Urothelium cell line (cell line): Measurements from ENCODE around the gene PTHLH.

ENCODE experiments used
- DNase-seq: peaks from one replicate; pipeline ENCODE4 v3.0.0; 2011; ENCODE audit warnings: low spot score, mixed read lengths
- FAIRE-seq: peaks from 2 replicates; lab custom pipeline; 2011; peaks lifted over from hg19 to GRCh38; lab: Jason Lieb, UNC

Gene PTHLH

DNA sequence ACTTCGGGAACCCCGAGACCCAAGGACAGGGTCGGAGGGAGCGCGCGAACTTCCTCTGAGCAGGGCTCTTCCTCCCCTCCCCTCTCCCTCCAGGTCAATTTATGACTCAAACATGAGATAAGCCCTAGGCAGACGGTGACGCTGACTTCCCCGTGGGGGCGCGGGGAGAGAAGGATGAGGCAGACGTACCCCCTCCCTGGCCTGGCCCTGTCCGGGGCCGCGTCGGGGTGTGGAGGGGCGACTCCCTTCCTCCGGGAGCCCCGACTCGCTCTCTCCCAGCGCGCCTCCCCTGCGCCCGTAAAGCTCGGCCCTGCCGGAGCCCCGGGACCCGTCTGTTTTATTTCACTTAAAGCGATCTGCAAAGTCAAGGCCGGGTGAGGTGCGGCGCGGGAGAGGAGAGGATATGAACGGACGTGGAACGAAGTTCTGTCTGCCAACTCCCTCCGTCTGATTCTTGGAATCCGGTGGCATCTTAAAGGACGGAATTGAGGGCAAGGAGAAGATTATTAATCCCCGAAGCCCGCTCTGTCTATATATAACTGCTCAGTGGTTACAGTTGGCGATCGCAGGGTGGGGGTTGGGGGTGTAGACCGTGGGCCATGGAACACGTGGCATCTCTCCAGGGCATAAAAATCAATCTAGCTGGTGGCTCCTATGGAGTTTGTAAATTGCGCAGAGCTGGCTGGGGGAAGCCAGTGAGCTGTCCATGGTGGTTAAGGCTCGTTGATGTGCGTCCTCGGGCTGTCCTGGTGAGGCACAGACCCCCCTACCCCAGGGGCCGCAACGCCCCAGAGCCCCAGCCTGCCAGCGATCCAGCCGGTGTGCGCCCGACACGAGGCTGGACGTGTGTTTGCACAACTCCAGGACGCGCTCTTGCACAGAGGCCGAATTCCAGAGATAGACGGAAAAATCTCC lies 2.9 kb upstream of the PTHLH start:
- no peak for DNase-seq
- FAIRE-seq: no peak

DNA sequence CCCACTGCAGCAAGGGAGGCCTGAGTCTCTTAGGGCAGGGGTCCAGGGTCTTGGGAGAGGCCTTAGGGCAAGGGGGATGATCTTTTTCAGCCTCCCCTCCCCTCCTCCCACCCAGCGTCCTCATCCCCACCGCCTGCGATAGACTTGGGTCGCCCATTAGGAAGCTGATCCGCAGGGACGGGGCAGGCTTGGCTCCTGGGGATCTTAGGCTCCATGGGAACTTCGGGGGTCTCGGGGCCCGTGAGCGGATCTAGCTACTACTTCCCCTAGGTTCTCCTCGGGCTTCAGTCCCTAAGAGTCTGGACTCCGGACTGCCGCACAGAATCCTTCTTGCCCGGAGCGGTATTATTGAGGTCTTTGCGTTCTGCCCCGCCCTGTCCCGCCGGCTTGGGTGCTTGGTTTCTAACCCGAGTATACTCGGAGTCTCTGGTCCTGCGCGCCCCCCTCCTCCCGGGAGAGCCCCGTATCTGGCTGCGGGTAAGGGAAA lies 2.2 kb upstream of the PTHLH start:
- FAIRE-seq (no peak), DNase-seq (no peak)

DNA sequence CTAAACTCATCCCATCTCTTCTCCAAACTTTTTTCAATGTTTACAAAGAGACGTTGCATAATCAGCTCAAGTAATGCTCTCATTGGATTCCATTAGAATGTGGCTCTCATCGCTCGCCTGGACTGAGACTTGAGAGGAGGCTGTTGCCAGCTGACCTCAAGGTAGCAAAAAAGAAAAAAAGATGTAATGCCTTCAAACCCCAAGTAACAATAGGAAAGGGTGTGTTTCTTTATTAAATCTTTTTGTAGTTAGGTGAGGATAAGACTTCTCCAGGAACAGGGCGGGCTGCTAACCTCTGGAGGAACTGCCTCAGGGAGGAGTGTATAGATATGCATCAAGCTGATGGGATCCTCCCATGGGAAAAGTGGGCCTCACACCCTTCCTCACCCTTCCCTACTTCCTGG lies 956 bp upstream of the PTHLH start:
- no peak for DNase-seq
- no peak for FAIRE-seq

DNA sequence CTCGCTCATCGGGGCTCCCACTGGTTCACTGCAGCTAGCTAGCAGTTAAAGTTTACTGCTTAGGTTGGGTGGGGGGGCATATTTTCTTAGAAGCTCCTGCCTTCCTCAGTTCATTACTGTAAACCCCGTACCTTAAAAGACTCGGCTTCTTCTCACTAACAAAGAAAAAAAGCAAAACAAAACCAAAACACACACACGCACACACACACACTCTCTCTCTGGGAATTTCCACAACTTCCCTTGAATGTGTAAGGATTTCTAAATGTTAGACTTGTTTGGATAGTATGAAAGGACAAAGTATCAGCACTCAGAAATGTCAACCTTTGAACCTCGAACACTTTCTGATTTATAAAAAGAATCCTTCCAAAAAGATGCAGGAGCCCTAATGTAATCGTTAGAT lies 927 bp downstream of the PTHLH start:
- FAIRE-seq (no peak), DNase-seq (no peak)

DNA sequence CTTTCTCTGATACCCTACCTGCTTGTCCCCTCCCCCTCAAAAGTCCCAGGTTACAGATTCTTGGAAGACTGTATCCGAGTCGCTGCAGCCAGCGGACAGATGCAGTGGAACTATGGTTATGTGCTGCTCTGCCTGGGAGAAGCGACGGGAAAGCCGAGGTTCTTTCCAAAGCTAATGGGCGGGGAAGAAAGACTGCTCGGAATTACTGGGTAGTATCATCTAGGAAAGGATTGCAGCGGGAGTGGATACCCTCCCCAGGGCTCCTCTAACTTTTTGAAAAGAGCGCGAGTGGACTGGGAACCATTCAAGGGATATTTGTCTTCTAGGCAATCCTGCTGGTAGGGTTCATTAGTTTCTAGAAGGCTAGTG lies 1.4 kb downstream of the PTHLH start:
- no peak for DNase-seq
- FAIRE-seq: no peak

DNA sequence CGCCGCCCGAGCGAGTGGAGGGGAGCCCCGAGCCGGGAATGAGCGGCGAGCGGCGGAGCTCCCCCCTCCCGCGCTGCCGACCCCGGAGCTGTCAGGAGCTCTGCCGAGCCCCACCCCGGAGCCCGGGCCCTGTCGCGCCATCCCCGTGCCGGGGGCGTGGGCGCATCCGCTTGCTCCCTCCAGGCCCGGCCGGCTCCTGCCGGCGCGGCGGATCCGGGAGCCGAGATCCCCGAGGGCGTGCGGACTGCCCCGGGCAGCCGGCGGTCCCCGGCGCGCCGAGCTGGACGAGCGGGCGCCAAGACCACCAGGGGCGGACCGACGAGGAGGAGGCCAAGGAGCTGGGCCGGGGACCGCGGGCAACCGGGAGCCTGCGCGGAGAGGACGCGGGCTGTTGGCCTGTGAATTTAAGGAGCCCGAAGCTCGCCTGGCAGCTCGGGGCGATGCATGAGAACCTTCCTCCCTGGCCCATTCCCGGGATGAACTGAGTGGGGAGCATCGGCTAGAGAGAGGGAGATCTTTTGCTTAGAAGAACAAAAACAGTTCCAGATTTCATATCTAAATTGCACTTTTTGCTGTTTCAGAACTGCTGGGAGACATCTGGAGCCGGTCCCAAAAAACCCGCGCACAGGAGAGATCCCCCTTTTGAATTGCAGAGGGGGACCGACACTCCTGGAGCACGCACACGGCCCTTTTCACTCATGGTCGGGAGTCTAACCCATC lies 2.0 kb downstream of the PTHLH start:
- no peak for DNase-seq

DNA sequence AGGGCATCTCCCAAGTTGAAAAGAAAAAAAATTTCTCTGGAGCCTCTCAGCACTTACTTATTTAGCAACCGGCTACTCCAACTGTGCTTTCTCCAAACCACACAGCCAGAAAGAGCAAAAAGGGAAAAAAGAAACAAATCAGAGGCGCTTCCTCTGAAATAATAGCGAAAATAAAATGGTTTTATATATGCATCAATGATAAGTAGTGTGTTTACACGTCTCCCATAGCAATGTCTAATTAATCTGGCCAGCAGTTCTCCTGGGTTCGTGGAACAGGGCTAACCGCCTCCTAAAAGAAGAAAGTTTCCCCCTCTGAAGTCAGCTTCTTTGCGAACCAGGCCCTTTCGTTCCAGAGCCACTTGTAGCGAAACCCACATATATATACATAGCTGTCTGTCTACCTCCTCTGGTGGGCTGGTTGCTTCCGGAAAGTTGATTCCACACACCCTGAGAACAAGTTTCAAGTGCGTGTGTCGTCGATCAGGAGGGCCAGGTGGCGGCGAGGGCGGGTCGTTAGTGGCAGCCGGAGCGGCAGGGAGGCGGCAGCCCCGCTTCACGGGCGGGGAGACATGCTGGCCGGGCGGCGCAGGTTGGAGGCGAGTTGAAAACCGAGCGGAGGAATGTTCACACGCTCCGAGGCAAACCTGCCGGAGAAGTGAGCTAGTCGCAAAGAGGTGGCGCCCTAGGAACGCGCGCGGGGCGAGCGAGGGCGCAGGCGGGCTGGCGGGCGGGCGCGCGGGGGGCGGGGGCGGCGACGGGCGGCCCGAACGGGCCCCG lies 2.7 kb downstream of the PTHLH start:
- FAIRE-seq (no peak), DNase-seq (peak; percentile 36)

More for the DNA sequence above, 2.0 kb downstream of the PTHLH start:
- FAIRE-seq: no peak

DNA sequence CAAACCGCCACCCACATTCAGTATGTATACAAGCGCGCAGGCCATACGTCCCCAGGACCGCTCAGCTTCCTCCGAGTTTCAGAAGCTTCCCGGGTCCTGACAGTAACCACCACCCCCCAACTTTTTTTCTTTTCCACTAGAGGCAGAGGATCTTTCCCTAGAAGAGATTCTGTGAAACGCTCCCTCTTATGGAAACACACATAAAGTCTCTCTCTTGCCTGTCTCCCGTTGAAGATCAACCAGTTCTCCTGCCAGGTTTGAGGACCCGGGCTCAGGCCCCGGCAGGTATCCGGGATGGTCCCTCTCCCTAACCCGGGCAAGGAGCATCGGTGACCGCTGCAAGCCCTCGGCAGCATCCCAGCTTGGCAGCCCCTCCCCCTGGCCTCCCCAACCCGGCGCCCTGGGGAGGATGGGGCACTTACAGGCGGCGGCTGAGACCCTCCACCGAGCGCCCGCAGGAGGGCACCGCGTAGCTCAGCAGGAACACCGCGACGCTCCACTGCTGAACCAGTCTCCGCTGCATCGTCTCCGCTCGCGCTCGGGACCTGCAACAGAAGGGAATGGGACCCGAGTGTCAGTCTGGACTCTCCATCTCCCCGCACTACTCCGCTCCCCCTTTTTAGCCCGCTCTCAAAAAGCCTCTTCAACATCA lies 3.4 kb downstream of the PTHLH start:
- no peak for FAIRE-seq
- no peak for DNase-seq

DNA sequence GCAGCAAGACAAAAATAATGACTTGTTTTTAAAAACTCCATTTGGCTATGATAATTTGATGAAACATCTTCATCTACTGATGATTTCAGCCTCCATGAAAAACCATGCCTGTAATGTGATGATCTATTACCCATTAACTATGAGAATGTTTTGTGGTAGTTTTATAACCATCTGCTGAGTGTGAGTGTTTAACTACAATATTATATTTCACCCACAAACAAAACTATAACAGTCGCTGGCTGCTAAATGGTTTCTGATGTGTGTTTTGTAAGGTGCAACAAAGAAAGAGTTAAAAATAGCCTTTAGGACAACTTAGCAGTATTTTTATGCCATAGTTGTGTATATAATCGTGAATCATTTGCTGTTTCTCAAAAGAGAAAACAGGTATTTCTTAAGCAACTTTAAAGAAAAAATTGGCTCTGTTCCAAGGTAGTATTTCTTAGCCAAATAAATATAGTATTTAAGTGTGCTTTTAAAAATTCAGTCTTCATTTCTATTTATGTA lies 4.9 kb downstream of the PTHLH start:
- DNase-seq: no peak
- FAIRE-seq: no peak

DNA sequence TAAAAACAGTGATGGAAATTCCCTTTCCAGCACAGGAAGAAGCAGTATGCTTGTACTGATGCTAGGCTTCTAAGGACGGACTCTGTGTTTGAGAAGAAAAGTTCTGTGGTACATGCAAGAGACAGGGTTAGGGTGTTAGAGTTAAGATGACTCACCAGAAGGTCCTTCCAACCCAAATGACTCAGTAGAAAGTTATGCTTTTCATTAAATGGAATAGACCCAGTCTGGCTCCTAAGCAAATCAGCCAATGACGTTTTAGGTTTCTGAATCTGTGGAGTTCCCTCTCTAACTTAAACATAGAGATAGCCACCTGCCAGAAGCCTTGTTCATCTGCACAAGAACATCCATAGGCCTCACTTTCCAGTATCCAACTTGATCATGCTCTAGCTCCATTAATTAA lies 5.7 kb downstream of the PTHLH start:
- no peak for FAIRE-seq
- peak; percentile 83 for DNase-seq

DNA sequence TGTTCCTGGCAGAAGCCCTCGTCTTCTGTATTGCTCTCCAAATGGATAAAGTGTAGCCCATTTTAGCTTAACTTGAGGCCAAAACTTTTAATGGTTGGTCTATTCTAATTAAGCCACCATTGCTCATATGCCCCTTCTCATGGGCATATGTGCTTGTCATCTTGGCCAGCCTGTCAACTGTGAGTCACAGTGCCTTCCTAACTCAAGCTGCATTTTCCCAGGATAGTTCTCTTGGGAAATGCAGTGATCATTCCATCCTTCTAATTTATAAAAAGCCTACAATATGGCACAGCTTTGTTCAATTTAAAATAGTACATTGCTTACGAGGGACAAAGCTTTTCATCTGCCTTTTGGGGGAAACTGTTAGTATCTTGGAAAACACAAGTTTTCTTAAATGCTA lies 6.6 kb downstream of the PTHLH start:
- FAIRE-seq: no peak
- no peak for DNase-seq

DNA sequence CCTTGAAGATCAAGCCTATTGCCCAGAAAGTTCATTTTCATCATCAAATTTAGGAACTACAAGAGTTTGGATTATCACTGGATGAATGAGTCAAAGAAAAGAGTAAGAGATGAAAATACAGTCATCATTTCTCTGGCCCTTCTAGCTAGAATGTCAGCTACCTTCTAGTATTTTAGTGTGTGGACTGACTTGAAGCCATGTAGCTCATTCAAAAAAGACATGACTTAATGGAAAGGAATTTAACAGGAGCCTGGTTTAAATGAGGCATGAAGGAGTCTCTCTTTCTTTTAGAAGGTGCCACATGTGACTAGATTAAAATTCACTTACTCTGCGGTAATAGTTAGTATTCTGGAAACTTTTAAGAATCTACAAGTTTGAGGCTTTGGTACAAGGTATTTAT lies 7.1 kb downstream of the PTHLH start:
- DNase-seq: no peak
- FAIRE-seq: no peak

DNA sequence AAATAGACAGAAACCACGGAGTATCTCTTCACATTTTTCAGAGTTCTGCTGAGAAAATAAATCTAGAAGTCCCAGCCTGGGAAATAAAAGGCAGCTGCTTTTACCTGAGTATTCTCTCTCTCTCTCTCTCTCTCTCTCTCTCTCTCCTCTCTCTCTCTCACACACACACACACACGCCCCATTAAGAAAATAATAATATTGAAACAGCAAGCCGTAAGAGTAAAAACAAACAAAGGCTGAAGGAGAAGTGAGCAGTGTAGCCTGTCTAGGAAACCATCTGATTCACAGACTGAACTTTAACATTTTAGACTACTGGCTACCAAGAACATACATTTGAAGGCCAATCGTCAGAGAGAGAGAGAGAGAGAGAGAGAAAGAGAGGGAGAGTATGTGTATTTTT lies 8.4 kb downstream of the PTHLH start:
- FAIRE-seq (no peak), DNase-seq (no peak)

DNA sequence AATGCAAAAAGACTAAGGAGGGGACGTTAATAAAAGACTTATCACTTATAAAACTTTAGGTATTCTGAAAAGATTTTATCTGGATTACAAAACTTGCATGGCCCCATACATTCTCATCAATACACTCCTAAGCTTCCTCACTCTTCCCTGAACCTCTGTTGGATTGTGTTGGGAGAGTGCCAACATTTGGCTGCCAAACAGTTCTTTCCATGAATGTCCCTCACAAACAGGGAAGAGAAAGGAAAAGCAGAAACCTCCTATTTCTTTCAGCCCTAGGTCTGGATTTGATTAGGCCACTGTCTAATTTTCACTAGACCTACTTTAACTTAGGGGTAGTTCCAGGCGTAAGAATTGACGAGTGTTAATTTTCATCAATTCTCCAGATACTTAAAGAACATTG lies 11.7 kb downstream of the PTHLH start:
- DNase-seq (no peak), FAIRE-seq (no peak)

DNA sequence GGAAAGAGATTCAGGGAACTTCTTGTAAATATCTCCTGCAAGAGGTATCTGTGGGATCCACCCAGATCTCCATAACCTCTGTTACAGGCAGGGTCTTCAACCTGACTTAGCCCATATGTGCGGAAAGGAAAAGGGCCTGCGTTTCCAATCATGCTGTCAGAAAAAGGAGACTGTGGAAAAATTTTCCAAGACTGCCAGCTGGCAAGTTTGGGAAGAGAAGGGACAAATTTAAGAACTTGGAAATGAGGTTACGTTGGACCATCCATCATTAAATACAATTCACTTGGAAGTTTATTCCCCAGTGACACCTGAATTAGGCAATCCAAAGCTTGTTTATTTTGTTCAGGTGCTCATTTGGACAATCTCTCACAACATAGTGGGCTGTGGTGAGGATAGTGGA lies 13.9 kb downstream of the PTHLH start:
- DNase-seq (no peak), FAIRE-seq (peak; percentile 17)

DNA sequence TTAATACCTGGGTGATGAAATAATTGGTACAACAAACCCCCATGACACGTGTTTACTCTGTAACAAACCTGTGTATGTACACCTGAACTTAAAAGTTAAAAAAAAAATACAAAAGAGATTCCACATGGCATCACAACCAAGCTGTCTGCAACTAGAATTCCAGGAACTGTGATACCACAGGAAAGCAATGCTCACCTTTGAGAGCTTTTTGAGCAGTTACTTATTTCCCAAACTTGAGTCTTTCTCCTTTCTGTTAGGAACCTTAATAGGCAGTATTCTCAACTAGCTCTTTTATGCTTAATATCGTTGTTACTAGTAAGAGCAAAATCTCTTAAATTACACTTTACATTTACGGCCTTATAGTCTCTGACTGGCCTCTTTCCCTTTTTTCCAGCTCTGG lies 15.2 kb downstream of the PTHLH start:
- DNase-seq (no peak), FAIRE-seq (no peak)

DNA sequence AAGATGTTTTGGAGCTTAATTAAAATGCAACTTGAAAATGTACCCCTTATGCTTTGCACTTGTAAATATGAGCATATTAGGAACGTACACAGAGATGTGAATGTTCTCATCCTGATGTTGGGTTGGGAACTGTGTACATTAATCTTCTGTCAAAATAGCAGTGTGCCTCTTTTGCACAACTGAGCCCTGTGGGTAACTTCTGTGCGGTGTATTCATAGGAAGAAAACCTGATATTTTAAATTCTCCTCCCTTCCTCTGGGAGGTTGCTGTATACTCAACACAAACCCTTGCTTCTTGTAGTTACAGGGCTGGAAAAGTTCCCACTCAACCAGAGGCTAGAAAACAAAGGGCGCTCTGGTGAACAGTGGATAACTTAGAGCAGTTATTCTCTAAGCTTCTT lies 18.7 kb downstream of the PTHLH start:
- FAIRE-seq (peak; percentile 17), DNase-seq (no peak)

DNA sequence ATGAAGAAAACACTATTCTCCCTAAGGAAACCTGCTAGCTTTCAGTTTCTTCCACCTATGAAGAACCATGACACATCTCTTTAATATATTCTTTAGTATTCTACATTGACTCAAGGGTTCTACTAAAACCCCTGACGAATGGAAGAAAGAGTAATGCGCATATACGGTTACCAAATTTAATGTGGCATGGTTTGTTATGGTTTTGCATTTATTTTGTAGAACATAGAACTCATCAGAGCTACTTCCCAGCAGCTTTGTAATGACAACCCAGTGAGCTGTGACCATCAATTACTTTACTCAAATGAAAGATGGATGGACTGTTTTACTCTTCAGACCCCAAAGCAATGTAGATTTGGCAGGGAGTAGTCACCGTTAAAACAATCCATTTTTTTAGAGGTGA lies 19.2 kb downstream of the PTHLH start:
- FAIRE-seq (no peak), DNase-seq (no peak)

DNA sequence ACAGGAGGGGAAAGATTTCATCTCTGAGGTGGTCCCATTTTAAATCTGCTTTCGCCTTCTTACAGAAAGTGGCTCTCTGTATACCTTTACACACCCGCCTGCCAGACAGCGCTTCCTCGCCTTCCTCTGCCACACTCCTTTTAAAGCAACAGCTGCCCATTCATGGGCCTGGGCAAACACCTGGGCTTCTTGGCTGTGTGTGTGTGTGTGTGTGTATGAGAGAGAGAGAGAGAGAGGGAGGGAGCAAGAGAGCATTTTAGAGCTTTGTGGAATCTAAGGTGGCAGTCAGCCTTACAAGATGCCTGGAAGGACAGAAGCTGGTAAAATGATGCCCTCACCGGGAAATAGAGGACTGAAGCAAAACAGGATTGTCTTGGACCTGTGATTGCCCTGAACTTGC lies 20.0 kb downstream of the PTHLH start:
- peak; percentile 30 for FAIRE-seq

DNA sequence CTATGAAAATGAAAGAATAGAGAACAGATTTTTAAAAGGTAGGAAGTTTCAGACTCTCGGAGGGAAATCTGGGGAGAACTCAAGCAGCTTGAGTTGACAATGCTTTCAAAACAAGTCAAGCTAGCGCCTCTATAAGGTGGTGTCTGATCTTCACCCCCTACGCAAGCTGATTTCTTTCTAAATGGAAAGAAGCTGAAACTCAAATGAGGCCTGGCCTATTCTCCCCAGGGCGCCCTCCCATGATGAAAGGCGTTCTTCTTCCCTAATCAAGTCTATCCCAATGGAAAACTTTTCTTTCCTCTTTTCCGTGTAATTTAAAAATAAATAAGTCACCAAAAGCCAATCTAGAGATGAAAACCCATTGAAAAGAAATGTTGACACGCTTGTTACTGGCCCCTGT lies 20.6 kb downstream of the PTHLH start:
- no peak for DNase-seq
- FAIRE-seq: no peak

More for the DNA sequence above, 20.0 kb downstream of the PTHLH start:
- no peak for DNase-seq

DNA sequence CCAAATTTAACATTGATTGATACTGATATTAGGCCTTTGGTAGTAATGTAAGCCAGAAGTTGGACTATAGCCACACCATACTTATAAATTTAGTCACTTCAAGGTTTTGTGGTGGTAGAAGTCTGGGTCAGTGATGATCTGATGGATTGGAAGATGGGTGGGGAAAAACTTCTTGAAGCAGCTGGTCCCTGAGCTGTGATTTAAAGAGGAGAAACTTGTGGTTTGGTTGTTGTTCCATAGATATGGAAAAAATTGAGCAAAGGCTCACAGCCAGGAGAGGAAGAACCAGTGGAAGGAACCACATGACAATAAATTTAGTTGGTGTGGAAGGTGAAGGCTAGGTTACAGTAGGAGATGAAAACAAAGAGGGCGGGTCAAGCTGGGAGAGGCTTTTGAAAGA lies 26.1 kb downstream of the PTHLH start:
- FAIRE-seq: no peak
- DNase-seq: no peak
